SK-N-SH (cell line): ENCODE data around the gene GPR39. TPM values are rescaled to one million over a fixed set of nuclear protein-coding genes. Genes with fewer than 3 reads are reported as not detected.

Source experiments
- CTCF ChIA-PET: fragments of 300-600, 350-600 bp; formaldehyde crosslinking; extraction: SDS; loops from one replicate; lab custom pipeline; 2021; lab: Yijun Ruan, JAX
- POLR2A ChIA-PET: fragments of 350-600 bp; sonication (Branson Sonifier 250); formaldehyde crosslinking; extraction: SDS; loops from one replicate; lab custom pipeline; 2020; ENCODE audit warnings: antibody characterized with exemption, inconsistent platforms; lab: Yijun Ruan, JAX
- DNase-seq: peaks from one replicate; pipeline ENCODE4 v3.0.0; 2012
- H2AFZ ChIP-seq: fragments of 200-600 bp; sonication (generic); 2 replicates; pipeline ENCODE4 v1.8.1; 2016; ENCODE audit warnings: antibody characterized with exemption, mild to moderate bottlenecking, low read depth
- H3F3A ChIP-seq: fragments of 200-600 bp; sonication (generic); replicated peaks from 2 replicates; pipeline ENCODE3; 2016; ENCODE audit warnings: antibody characterized with exemption, mild to moderate bottlenecking; ENCODE audit not compliant: insufficient read depth
- H3K27ac ChIP-seq, 2 experiments: fragments of 200-500 bp in 1 of 2; fragments of 200-600 bp in 1 of 2; sonication (Bioruptor generic) in 1 of 2; sonication (generic), shearing (Covaris generic) in 1 of 2; 2 replicates each; pipeline versions ENCODE4 v1.5.1 to v1.6.1; 2014 to 2016; ENCODE audit warnings: low read depth in 2 of 2, inconsistent platforms in 1 of 2, low read length in 1 of 2, mild to moderate bottlenecking in 1 of 2, mixed read lengths in 1 of 2
- H3K27me3 ChIP-seq: fragments of 200-600 bp; sonication (generic), shearing (Covaris generic); 2 replicates; pipeline ENCODE4 v1.6.1; 2016; ENCODE audit warnings: mixed run types; ENCODE audit not compliant: insufficient read depth
- H3K36me3 ChIP-seq, 2 experiments: fragments of 200-500 bp in 1 of 2; fragments of 200-600 bp in 1 of 2; sonication (Bioruptor generic) in 1 of 2; sonication (generic) in 1 of 2; replicated peaks in 1 of 2; 2 replicates each; pipeline versions ENCODE3 to v1.5.1; 2014 to 2016; ENCODE audit warnings: low read length in 1 of 2, mild to moderate bottlenecking in 1 of 2; ENCODE audit not compliant: insufficient read depth in 2 of 2, control insufficient read depth in 1 of 2
- H3K4me1 ChIP-seq, 2 experiments: fragments of 200-500 bp in 1 of 2; fragments of 200-600 bp in 1 of 2; sonication (Bioruptor generic) in 1 of 2; sonication (generic), shearing (Covaris generic) in 1 of 2; 2 replicates each; pipeline versions ENCODE4 v1.5.1 to v1.6.1; 2014 to 2016; ENCODE audit warnings: low read depth in 1 of 2, low read length in 1 of 2, mixed run types in 1 of 2; ENCODE audit not compliant: insufficient read depth in 2 of 2, control insufficient read depth in 1 of 2
- H3K4me2 ChIP-seq: fragments of 200-600 bp; sonication (generic), shearing (Covaris generic); 2 replicates; pipeline ENCODE4 v1.6.1; 2017; ENCODE audit warnings: mixed run types
- H3K4me3 ChIP-seq, 2 experiments: fragments of 200-500 bp in 1 of 2; fragments of 200-600 bp in 1 of 2; sonication (Bioruptor generic) in 1 of 2; sonication (generic), shearing (Covaris generic) in 1 of 2; 2 replicates each; pipeline versions ENCODE4 v1.5.1 to v1.8.1; 2014 to 2016; ENCODE audit warnings: low read depth in 2 of 2, inconsistent platforms in 1 of 2, low read length in 1 of 2, mild to moderate bottlenecking in 1 of 2, mixed read lengths in 1 of 2, moderate library complexity in 1 of 2
- H3K79me2 ChIP-seq: fragments of 200-600 bp; sonication (generic); 2 replicates; pipeline ENCODE4 v1.8.1; 2017; ENCODE audit warnings: mild to moderate bottlenecking; ENCODE audit not compliant: insufficient read depth
- H3K9ac ChIP-seq: fragments of 200-600 bp; sonication (generic); 2 replicates; pipeline ENCODE4 v1.6.1; 2017; ENCODE audit warnings: mixed run types
- H3K9me2 ChIP-seq: fragments of 200-600 bp; sonication (generic); 2 replicates; pipeline ENCODE4 v1.6.1; 2017; ENCODE audit warnings: mixed run types
- H3K9me3 ChIP-seq: fragments of 200-600 bp; sonication (generic); 2 replicates; pipeline ENCODE4 v1.6.1; 2017; ENCODE audit warnings: mixed run types, mild to moderate bottlenecking, moderate library complexity
- H4K20me1 ChIP-seq: fragments of 200-600 bp; sonication (generic); 2 replicates; pipeline ENCODE4 v1.6.1; 2017; ENCODE audit warnings: mild to moderate bottlenecking, mixed run types; ENCODE audit not compliant: insufficient read depth
- CHD2 ChIP-seq: fragments of 150-350 bp; IDR thresholded peaks from 2 replicates; pipeline ENCODE4 v1.6.1; 2018; ENCODE audit warnings: low read length; ENCODE audit not compliant: partially characterized antibody
- FOSL2 ChIP-seq: IDR thresholded peaks from 2 replicates; pipeline ENCODE4 v1.4.0; 2012; ENCODE audit warnings: low read depth, mild to moderate bottlenecking, moderate library complexity, borderline replicate concordance
- FOXM1 ChIP-seq: IDR thresholded peaks from 2 replicates; pipeline ENCODE4 v1.4.0; 2012; ENCODE audit warnings: low read depth, mild to moderate bottlenecking
- GABPA ChIP-seq: IDR thresholded peaks from 2 replicates; pipeline ENCODE4 v1.4.0; 2012; ENCODE audit warnings: low read depth, mild to moderate bottlenecking
- JUND ChIP-seq: IDR thresholded peaks from 2 replicates; pipeline ENCODE4 v1.4.0; 2012
- MAX ChIP-seq: IDR thresholded peaks from 2 replicates; pipeline ENCODE4 v1.4.0; 2012; ENCODE audit warnings: low read depth
- MEF2A ChIP-seq: IDR thresholded peaks from 2 replicates; pipeline ENCODE4 v1.4.0; 2012; ENCODE audit warnings: low read depth, borderline replicate concordance
- NFIC ChIP-seq: IDR thresholded peaks from 2 replicates; pipeline ENCODE4 v1.4.0; 2012; ENCODE audit warnings: borderline replicate concordance
- RCOR1 ChIP-seq: fragments of 150-350 bp; IDR thresholded peaks from 2 replicates; pipeline ENCODE4 v1.6.1; 2017; ENCODE audit warnings: antibody characterized with exemption, low read length
- RFX5 ChIP-seq: IDR thresholded peaks from 2 replicates; pipeline ENCODE4 v1.6.1; 2012; ENCODE audit warnings: mild to moderate bottlenecking, improper control_type of control experiment, low read length
- TCF12 ChIP-seq: IDR thresholded peaks from 2 replicates; pipeline ENCODE4 v1.4.0; 2012
- USF1 ChIP-seq: IDR thresholded peaks from 2 replicates; pipeline ENCODE4 v1.4.0; 2012; ENCODE audit warnings: low read depth, borderline replicate concordance
- YY1 ChIP-seq: IDR thresholded peaks from 2 replicates; pipeline ENCODE4 v1.4.0; 2012; ENCODE audit warnings: low read depth, mild to moderate bottlenecking
- WGBS: methylation state at CpG from one replicate; pipeline ENCODE4 v1.1.6; 2017; ENCODE audit warnings: low lambda C conversion rate; 5-methylcytosine and 5-hydroxymethylcytosine counted together
- polyA plus RNA-seq, 3 experiments: library from polyadenylated mRNA; depleted of rRNA; stranded (reverse); fragments of >200 nt; gene quantifications; 2 replicates each; pipeline ENCODE4 v1.2.3, GENCODE V29; 2012

The GPR39 gene
- polyA plus RNA-seq, 1 of the 3 experiments (the other 2 are of a cell fraction), result 2.3 TPM

GRCh38 chr2:132517386-132517785 lies 100.8 kb downstream of the GPR39 start:
- Histone ChIP-seq H3K36me3 (no peaks in the 10 kb centered on the region), H3K4me1 (peaks cover 0 to 10% of the 10 kb centered on the region in 2 experiments; a peak in 2 of 4 replicates), H3K9me2 (no peaks in the 10 kb centered on the region), H4K20me1 (no peaks in the 10 kb centered on the region), H3K9ac (no peak overlapping the region), H2AFZ (no peak overlapping the region), H3K4me2 (no peak overlapping the region), H3K79me2 (no peaks in the 10 kb centered on the region), H3K27ac (no peak overlapping the region), H3K4me3 (no peak overlapping the region), H3F3A (no peaks in the 10 kb centered on the region), H3K9me3 (no peaks in the 10 kb centered on the region), H3K27me3 (no peaks in the 10 kb centered on the region)
- WGBS, result 83% methylated on average over 1 of the region's 1 CpG
- CTCF ChIA-PET, result interaction anchor here (0.7 to 1.2 kb wide), 2 partner anchors 30 to 81 kb away, joined by 3 to 4 read pairs; no protein-coding TSS in a partner anchor
- no peak for DNase-seq
- no peak for TF ChIP-seq GABPA
- TF ChIP-seq USF1, result no peak
- POLR2A ChIA-PET, result no interaction called here

GRCh38 chr2:132518302-132518701 lies 101.7 kb downstream of the GPR39 start:
- Histone ChIP-seq H3K4me2 (no peak overlapping the region), H2AFZ (no peak overlapping the region), H4K20me1 (no peaks in the 10 kb centered on the region), H3K9ac (no peak overlapping the region), H3K4me1 (peaks cover 0 to 14% of the 10 kb centered on the region in 2 experiments; a peak in 2 of 4 replicates), H3K4me3 (no peak overlapping the region), H3K27ac (no peak overlapping the region), H3K79me2 (no peaks in the 10 kb centered on the region), H3K9me3 (no peaks in the 10 kb centered on the region), H3K9me2 (no peaks in the 10 kb centered on the region), H3F3A (no peaks in the 10 kb centered on the region), H3K27me3 (no peaks in the 10 kb centered on the region), H3K36me3 (no peaks in the 10 kb centered on the region)
- TF ChIP-seq TCF12 (no peak), MAX (no peak), RFX5 (no peak), RCOR1 (no peak), YY1 (no peak), JUND (no peak), CHD2 (no peak), MEF2A (no peak), FOSL2 (no peak), USF1 (no peak), FOXM1 (no peak), NFIC (no peak)
- 90% methylated on average over 4 of the region's 4 CpGs for WGBS
- DNase-seq, result no peak
- ChIA-PET POLR2A (no interaction called here), CTCF (interaction anchor here (1.2 kb wide), 1 partner anchor 29 kb away, joined by 4 read pairs; no protein-coding TSS in a partner anchor)
